Measurements from ENCODE around the gene SNCB.

GRCh38 chr5:176652136-176652535 lies 21.8 kb upstream of the SNCB start:
- no peak for TF ChIP-seq CTCF (IDR thresholded peaks at IDR 0.05)
- no peak for TF ChIP-seq POLR2A (IDR thresholded peaks at IDR 0.05)

All from ovary (tissue), 3 donors.